Panc1 (cell line): Measurements from ENCODE around the gene MTA3. TPM values are rescaled to one million over a fixed set of nuclear protein-coding genes. Genes with fewer than 3 reads are reported as not detected.

Experiments used
- ATAC-seq: fragments of 200-7000 bp; cut with Tn5 transposase; 2 replicates; pipeline ENCODE4 v1.9.1; 2020; ENCODE audit warnings: mild to moderate bottlenecking, moderate library complexity
- BruUV-seq: library from RNA; stranded (reverse); fragments of 400-500 nt; replicated peaks from 2 replicates; lab custom pipeline; 2021; lab: Mats Ljungman, UMichigan
- CTCF ChIA-PET: fragments of 300-600 bp; sonication (Branson Sonifier 250); formaldehyde crosslinking; loops from one replicate; lab custom pipeline; 2022; ENCODE audit warnings: antibody characterized with exemption; lab: Charles Lee
- POLR2A ChIA-PET: fragments of 300-600 bp; sonication (Branson Sonifier 250); formaldehyde crosslinking; loops from one replicate; lab custom pipeline; 2022; ENCODE audit warnings: antibody characterized with exemption; lab: Charles Lee
- DNase-seq: peaks from one replicate; pipeline ENCODE4 v3.0.0-alpha.2; 2010; ENCODE audit warnings: low read depth, low spot score
- H3K27ac ChIP-seq: 2 replicates; pipeline ENCODE4 v1.5.1; 2011; ENCODE audit warnings: mild to moderate bottlenecking, low read length, inconsistent platforms
- H3K27me3 ChIP-seq: fragments of 200-500 bp; sonication (Bioruptor generic); 2 replicates; pipeline ENCODE4 v1.6.0; 2014; ENCODE audit warnings: low read length, inconsistent platforms; ENCODE audit not compliant: control insufficient read depth, insufficient read depth
- H3K36me3 ChIP-seq: fragments of 200-500 bp; sonication (Bioruptor generic); 2 replicates; pipeline ENCODE4 v1.5.1; 2014; ENCODE audit warnings: inconsistent platforms, mild to moderate bottlenecking, low read length, moderate library complexity; ENCODE audit not compliant: control insufficient read depth, insufficient read depth
- H3K4me1 ChIP-seq: 2 replicates; pipeline ENCODE4 v1.5.1; 2011; ENCODE audit warnings: inconsistent platforms, mild to moderate bottlenecking, low read length, moderate library complexity; ENCODE audit not compliant: control insufficient read depth, insufficient read depth
- H3K4me3 ChIP-seq, 2 experiments: 2 replicates each; pipeline ENCODE4 v1.5.1; 2011 to 2012; ENCODE audit warnings: low read depth in 2 of 2, low read length in 2 of 2, mild to moderate bottlenecking in 2 of 2, inconsistent platforms in 1 of 2, moderate library complexity in 1 of 2
- H3K9me3 ChIP-seq: fragments of 200-500 bp; sonication (Bioruptor generic); 2 replicates; pipeline ENCODE4 v1.5.1; 2014; ENCODE audit warnings: low read depth, mild to moderate bottlenecking, inconsistent platforms, low read length, moderate library complexity; ENCODE audit not compliant: control insufficient read depth, insufficient read depth
- CTCF ChIP-seq: fragments of 450-650 bp; IDR thresholded peaks from 2 replicates; pipeline ENCODE4 v1.5.1; 2017; ENCODE audit warnings: mild to moderate bottlenecking
- POLR2AphosphoS5 ChIP-seq: IDR thresholded peaks from 2 replicates; pipeline ENCODE4 v1.6.1; 2012; ENCODE audit warnings: mild to moderate bottlenecking, low read depth, low read length, moderate library complexity
- REST ChIP-seq, 2 experiments: IDR thresholded peaks; 2 replicates each; pipeline ENCODE4 v1.6.1; 2011 to 2012; ENCODE audit warnings: low read depth in 2 of 2, control low read depth in 1 of 2, low read length in 1 of 2, mild to moderate bottlenecking in 1 of 2, moderate library complexity in 1 of 2; ENCODE audit not compliant: insufficient read depth in 1 of 2
- SIN3A ChIP-seq: IDR thresholded peaks from 2 replicates; pipeline ENCODE4 v1.6.1; 2012; ENCODE audit warnings: low read depth, mild to moderate bottlenecking, low read length, moderate library complexity, borderline replicate concordance; ENCODE audit not compliant: insufficient read depth
- TCF7L2 ChIP-seq: IDR thresholded peaks from 2 replicates; pipeline ENCODE4 v1.6.1; 2011; ENCODE audit warnings: mild to moderate bottlenecking, low read depth, low read length, inconsistent platforms
- in situ Hi-C: cut with HindIII; loops from 2 replicates; pipeline ENCODE4 v1.10.0; 2016; ENCODE audit warnings: low sequenced_read_pairs, low pct_unique_long_range_greater_than_20kb
- intact Hi-C: fragments of 100-400 bp; cut with micrococcal nuclease; formaldehyde crosslinking; loops from one replicate; pipeline ENCODE4 v1.10.0; 2022; ENCODE audit not compliant: unreplicated experiment
- total RNA-seq: library from RNA; stranded (reverse); gene quantifications from one replicate; pipeline ENCODE4 v1.2.1, GENCODE V29; 2021; ENCODE audit not compliant: unreplicated experiment

The MTA3 gene
- total RNA-seq, 1 experiment from 2014 or later: 65.6 TPM

DNA sequence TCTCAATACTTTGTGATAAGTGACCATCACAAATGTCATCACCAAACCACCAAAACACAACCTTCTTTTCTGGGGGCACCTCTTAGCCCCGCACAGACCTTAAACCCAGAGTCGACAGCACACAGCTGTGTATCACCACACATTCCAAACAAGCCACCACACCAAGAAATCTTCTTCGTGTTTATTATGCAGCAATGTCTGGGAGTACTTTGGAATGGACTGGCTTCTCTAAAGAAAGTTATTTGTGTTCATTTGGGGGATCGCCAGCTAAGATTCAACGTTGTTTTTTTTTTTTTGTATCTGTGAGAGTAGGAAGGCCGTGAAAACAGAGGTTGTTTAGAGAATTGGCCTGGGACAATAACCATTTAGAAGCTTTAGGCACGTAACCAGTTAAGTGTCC, 1.1 kb upstream of the MTA3 start:
- H3K27me3 ChIP-seq: no peaks in the 10 kb centered on the region
- no TSS peak for BruUV-seq
- DNase-seq: no peak
- peak overlapping the region; percentile 86 for H3K27ac ChIP-seq
- in situ Hi-C loops: no loop called here
- TF ChIP-seq POLR2AphosphoS5 (no peak), SIN3A (no peak), TCF7L2 (no peak), REST (IDR thresholded peaks at IDR 0.05; ENCODE audit: insufficient read depth in 1 of 2, low read depth in 2 of 2, low read length in 1 of 2) (no peak), CTCF (no peak)
- peaks cover 28% of the 10 kb centered on the region for H3K4me1 ChIP-seq
- ATAC-seq: peak; percentile 10
- ChIA-PET CTCF (no interaction called here), POLR2A (interaction anchor here (0.6 to 0.8 kb wide), 2 partner anchors 14 to 92 kb away, joined by 4 to 6 read pairs; no protein-coding TSS in a partner anchor)
- peak overlapping the region in 1 of 2 experiments; percentile 47; a peak in 1 of 4 replicates for H3K4me3 ChIP-seq
- peaks cover 3% of the 10 kb centered on the region for H3K36me3 ChIP-seq
- no peaks in the 10 kb centered on the region for H3K9me3 ChIP-seq
- intact Hi-C loops: no loop called here

GRCh38 chr2:42567806-42568400, 529 bp upstream of the MTA3 start:
- Histone ChIP-seq H3K4me3 (peak overlapping the region; percentile 4 to 47), H3K4me1 (peaks cover 28% of the 10 kb centered on the region), H3K27me3 (no peaks in the 10 kb centered on the region), H3K36me3 (peaks cover 3% of the 10 kb centered on the region), H3K27ac (peak overlapping the region; percentile 86), H3K9me3 (no peaks in the 10 kb centered on the region)
- DNase-seq (no peak), ATAC-seq (peak; percentile 88)
- no TSS peak for BruUV-seq
- ChIA-PET CTCF (no interaction called here), POLR2A (no interaction called here)
- no peak for TF ChIP-seq CTCF
- no peak for TF ChIP-seq SIN3A
- peak; percentile 65; the same call in 1 of the 2 replicates for TF ChIP-seq TCF7L2
- in situ Hi-C loops (no loop called here), intact Hi-C loops (no loop called here)
